ENCODE data around the gene NBEAL2.

Gene NBEAL2

DNA sequence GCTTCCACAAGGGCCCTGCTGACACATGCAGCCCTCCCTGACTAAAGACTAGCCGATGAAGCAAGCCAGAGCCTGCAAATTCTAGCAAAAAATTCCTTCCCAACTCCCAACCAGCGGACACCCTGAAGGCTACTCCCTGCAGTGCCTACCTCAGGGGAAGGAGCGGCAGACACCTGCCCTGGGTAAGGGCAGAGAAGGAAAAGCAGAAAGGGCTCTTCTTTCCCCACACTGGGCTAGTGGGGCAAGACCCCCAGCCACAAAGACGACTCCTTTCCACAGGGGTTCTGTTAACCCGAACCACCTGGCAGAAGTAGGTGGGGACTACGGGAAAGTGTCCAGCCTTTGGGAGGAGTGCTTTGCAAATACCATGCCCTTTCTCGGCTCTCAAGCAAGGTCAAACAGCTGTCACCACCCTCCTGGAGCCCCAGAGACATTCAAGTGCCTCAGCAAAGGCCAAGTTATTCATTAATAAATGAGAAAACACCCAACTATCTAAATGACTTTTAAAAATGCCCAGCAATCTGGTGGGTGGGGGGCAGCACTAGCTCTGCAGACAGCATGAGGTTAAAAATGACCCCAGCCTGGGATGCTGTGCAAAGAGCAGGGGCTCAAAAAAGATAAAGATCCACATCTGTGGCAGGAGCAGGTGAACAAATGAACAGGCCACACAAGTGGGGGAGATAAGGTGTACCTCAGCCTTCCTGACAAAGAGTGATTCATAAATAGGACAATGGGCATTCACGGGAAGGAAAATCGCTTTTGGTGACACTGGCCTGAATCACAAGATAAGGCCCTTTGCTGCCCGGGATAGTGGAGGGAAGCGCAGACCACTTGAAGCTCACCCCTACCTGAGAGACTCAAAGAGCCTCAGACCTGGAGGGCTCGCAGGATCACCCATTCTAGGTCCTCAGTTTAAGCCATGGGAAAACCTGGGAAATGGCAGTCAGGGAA, 36.0 kb upstream of the NBEAL2 start:
- DNase-seq (ENCODE audit: low spot score), result peak; percentile 83

GRCh38 chr3:46944191-46944590, 35.3 kb upstream of the NBEAL2 start:
- DNase-seq (ENCODE audit: low spot score), result no peak

DNA sequence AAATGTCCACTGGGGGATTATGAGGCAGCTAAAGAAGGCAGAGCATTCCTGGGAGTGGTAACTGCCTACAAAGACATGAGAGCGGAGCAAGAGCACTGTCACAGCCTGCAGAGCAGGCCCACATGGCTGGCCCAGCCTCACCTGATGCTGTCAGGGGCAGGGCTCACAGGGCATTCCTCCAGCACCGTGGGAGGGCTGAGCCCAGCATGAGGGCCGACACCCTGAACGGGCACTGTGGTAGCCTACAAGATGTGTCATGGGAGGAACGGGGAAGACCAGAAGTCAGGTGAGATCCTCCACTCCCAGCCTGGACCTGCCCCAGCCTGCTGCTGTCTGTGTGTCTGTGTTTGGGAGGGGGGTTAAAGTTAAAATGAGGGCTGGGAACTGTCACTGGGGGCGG, 33.0 kb upstream of the NBEAL2 start:
- peak; percentile 92 for DNase-seq (ENCODE audit: low spot score)

GRCh38 chr3:46946856-46947545, 32.5 kb upstream of the NBEAL2 start:
- DNase-seq (ENCODE audit: low spot score), result peak; percentile 80

GRCh38 chr3:46947546-46947901, 31.9 kb upstream of the NBEAL2 start:
- DNase-seq (ENCODE audit: low spot score), result no peak

GRCh38 chr3:46947981-46948791, 31.3 kb upstream of the NBEAL2 start:
- DNase-seq (ENCODE audit: low spot score), result peak; percentile 57

GRCh38 chr3:46948830-46949671, 30.4 kb upstream of the NBEAL2 start:
- DNase-seq (ENCODE audit: low spot score), result peak; percentile 25

DNA sequence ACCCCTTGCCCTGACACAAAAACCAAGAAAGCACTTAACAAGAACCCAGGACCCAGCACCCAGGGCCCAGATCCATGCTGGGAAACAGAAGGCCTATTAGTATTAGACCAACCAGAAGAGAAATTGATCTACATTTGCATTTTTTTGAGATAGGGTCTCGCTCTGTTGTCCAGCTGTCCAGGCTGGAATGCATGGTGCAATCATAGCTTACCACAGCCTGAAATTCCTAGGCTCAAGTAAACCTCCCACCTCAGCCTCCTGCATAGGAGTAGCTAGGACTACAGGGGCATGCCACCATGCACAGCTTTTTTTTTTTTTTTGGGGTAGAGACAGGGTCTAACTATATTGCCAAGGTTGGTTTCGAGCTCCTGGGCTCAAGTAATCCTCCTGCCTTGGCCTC, 29.3 kb upstream of the NBEAL2 start:
- no peak for DNase-seq (ENCODE audit: low spot score)

- DNase-seq (ENCODE audit: low spot score), result no peak
These were observed 28.7 kb upstream of the NBEAL2 start for GRCh38 chr3:46950650-46951241.

GRCh38 chr3:46952813-46953212, 26.7 kb upstream of the NBEAL2 start:
- no peak for DNase-seq (ENCODE audit: low spot score)

DNA sequence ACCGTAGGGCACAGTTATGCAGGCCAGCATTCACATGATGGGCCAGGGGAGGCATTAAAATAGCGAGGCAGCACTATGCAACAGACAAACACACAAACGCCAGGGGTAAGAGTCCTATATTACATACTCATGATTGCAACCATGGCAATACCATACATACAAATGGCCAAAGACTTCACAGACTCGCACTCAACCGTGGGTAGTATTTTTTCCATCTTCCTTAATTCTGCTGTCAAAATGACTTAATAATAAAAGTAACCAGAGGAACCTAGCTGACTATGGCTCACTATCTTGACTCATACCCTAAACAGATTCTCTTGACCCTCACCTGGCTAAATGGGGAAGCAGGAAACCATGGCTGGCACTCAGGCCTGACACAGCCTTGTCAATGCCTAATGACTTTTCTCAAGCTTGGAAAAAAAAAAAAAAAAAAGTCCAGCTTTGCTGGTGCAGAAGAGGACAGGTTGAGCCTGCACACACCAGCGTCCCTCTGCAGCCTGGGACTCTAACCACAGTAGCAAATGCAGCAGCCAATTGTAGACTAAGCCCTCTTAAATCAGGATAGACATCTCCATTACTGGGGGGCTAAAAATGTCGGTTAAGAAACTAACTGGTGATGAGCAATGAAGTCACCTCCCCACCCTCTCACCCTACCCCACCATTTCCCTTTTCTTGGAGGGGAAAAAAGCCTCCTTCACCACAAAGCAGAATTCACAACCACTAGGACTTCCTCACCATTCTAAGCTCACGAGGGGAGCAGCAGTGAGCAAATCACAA, 26.0 kb upstream of the NBEAL2 start:
- DNase-seq (ENCODE audit: low spot score), result peak; percentile 82

DNA sequence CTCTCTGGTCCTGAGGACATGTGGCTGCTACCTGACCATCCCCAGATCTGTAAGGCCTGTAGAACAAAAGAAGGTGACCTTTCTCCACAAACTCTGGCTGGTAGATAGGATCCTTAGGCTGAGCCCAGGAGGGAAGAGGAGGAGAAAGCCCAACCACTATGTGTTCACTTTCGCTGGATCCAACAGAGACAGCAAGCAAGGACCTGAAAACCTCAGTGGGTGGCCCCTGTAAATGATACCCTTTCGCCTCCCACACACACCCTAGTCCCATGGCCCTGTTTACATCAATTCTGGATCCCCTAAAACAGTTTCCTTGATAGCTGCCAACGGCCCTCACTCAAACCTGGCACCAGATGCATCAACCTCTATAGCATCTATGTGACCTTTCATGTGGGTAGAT, 25.3 kb upstream of the NBEAL2 start:
- no peak for DNase-seq (ENCODE audit: low spot score)

GRCh38 chr3:46955157-46955556, 24.3 kb upstream of the NBEAL2 start:
- no peak for DNase-seq (ENCODE audit: low spot score)

- DNase-seq (ENCODE audit: low spot score), result no peak
These were observed 23.6 kb upstream of the NBEAL2 start for GRCh38 chr3:46955801-46956259.

DNA sequence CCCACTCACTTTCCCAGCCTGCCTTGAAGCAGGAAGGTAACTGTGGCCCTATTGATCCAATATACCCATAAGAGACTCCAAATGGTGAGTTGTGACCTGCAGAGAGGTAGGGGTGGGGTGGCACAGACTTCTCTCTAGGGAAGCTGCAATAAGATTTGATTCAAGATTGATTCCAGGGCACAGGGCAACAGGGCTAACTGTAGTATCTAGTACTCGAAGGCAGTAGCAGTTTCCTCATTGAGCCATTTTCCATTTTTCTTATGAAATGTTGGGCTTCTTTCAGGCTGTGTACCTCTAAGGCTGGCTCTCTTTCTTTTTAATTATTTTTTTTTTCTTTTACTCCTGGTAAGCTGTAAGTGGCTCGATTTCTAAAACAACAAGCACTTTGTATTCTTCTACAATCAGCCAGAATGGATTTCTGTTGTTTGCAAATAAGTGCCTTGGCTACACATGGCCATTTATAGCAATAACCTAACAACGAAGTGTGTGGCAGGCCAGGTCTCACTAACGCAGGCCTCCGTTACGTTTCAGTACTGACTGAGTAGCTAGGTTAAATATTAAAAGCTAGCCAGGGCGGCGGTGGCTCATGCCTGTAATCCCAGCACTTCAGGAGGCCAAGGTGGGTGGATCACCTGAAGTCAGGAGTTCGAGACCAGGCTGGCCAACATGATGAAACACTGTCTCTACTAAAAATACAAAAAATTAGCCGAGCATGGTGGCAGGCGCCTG, 22.2 kb upstream of the NBEAL2 start:
- DNase-seq (ENCODE audit: low spot score), result peak; percentile 70

- DNase-seq (ENCODE audit: low spot score), result no peak
These were observed 20.9 kb upstream of the NBEAL2 start for GRCh38 chr3:46958467-46959160.

- DNase-seq (ENCODE audit: low spot score), result no peak
These were observed 20.3 kb upstream of the NBEAL2 start for GRCh38 chr3:46959161-46959511.

- peak; percentile 82 for DNase-seq (ENCODE audit: low spot score)
These were observed 19.3 kb upstream of the NBEAL2 start for GRCh38 chr3:46960081-46960701.

DNA sequence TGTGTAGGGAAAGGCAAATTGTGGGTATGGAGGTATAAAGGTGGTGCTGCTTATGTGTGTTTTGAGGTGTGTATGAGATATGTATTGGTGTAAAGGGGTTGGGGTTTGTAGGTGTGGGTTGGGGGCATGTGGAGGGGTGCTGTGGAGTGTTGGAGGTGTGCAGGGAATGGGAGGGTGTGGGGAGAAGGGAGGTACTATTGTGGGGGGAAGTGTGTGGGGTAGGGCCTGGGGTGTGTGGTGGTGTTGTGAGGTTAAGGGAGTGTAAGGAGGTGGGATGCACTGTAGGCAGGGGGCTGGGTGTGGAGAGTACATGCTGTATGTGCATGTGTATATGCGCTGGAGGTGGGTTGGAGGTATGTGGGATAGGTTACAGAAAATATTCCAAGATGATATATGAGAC, 18.6 kb upstream of the NBEAL2 start:
- no peak for DNase-seq (ENCODE audit: low spot score)

Data from kidney tubule cell (primary cell).